OCI-LY7 (cell line): ENCODE data around the gene ST14. TPM values are rescaled to one million over a fixed set of nuclear protein-coding genes. Genes with fewer than 3 reads are reported as not detected.

Source experiments
- BruUV-seq: library from RNA; stranded (reverse); fragments of 400-500 nt; replicated peaks from 2 replicates; lab custom pipeline; 2021; lab: Mats Ljungman, UMichigan
- CTCF ChIA-PET: fragments of 300-600 bp; sonication (Branson Sonifier 250); formaldehyde crosslinking; loops from one replicate; lab custom pipeline; 2022; ENCODE audit warnings: antibody characterized with exemption; ENCODE audit not compliant: unreplicated experiment; lab: Charles Lee
- POLR2A ChIA-PET: fragments of 300-600 bp; sonication (Branson Sonifier 250); formaldehyde crosslinking; loops from one replicate; lab custom pipeline; 2022; ENCODE audit warnings: antibody characterized with exemption; lab: Charles Lee
- DNase-seq: peaks from one replicate; pipeline ENCODE4 v3.0.0-alpha.2; 2015; ENCODE audit warnings: low spot score
- H2AFZ ChIP-seq: fragments of 200-600 bp; sonication (generic), shearing (Covaris generic); 2 replicates; pipeline ENCODE4 v1.6.1; 2014; ENCODE audit warnings: mild to moderate bottlenecking, antibody characterized with exemption, low read length, moderate library complexity
- H3K27ac ChIP-seq: fragments of 200-600 bp; sonication (generic); 2 replicates; pipeline ENCODE4 v1.5.1; 2014; ENCODE audit warnings: mixed run types, low read depth, mild to moderate bottlenecking, moderate library complexity, low read length, inconsistent platforms; ENCODE audit not compliant: poor library complexity, severe bottlenecking
- H3K36me3 ChIP-seq: fragments of 200-600 bp; sonication (generic); 2 replicates; pipeline ENCODE4 v1.6.1; 2014; ENCODE audit warnings: mild to moderate bottlenecking, antibody characterized with exemption, low read length, moderate library complexity, mixed read lengths; ENCODE audit not compliant: insufficient read depth
- H3K4me1 ChIP-seq: fragments of 200-600 bp; sonication (generic); 2 replicates; pipeline ENCODE4 v1.5.1; 2014; ENCODE audit warnings: mild to moderate bottlenecking, low read length; ENCODE audit not compliant: insufficient read depth, poor library complexity, severe bottlenecking
- H3K4me2 ChIP-seq: fragments of 200-600 bp; sonication (generic); 2 replicates; pipeline ENCODE4 v1.6.1; 2014; ENCODE audit warnings: mild to moderate bottlenecking, low read length
- H3K4me3 ChIP-seq: fragments of 200-600 bp; sonication (generic); 2 replicates; pipeline ENCODE4 v1.5.1; 2014; ENCODE audit warnings: mild to moderate bottlenecking, low read depth, low read length; ENCODE audit not compliant: poor library complexity, severe bottlenecking
- H3K79me2 ChIP-seq: fragments of 200-600 bp; sonication (generic); 2 replicates; pipeline ENCODE4 v1.6.1; 2016; ENCODE audit warnings: low read depth, mild to moderate bottlenecking, low read length, moderate library complexity, mixed read lengths; ENCODE audit not compliant: insufficient read depth
- H3K9me2 ChIP-seq: fragments of 200-600 bp; sonication (generic); 2 replicates; pipeline ENCODE4 v1.6.1; 2016; ENCODE audit warnings: mild to moderate bottlenecking, low read length, mixed read lengths; ENCODE audit not compliant: insufficient read depth
- H3K9me3 ChIP-seq: fragments of 200-600 bp; sonication (generic); 2 replicates; pipeline ENCODE4 v1.6.1; 2014; ENCODE audit warnings: mild to moderate bottlenecking, mixed run types, low read length, mixed read lengths
- H4K20me1 ChIP-seq: fragments of 200-600 bp; sonication (generic); 2 replicates; pipeline ENCODE4 v1.6.1; 2014; ENCODE audit warnings: mild to moderate bottlenecking, antibody characterized with exemption, low read length, moderate library complexity, mixed read lengths; ENCODE audit not compliant: insufficient read depth
- CTCF ChIP-seq: fragments of 200-600 bp; sonication (generic); conservative IDR thresholded peaks from 2 replicates; pipeline ENCODE4 v1.5.1; 2014; ENCODE audit warnings: mild to moderate bottlenecking, antibody characterized with exemption, low read length, moderate library complexity, mixed read lengths
- EZH2phosphoT487 ChIP-seq: fragments of 200-600 bp; sonication (generic); IDR thresholded peaks from 2 replicates; pipeline ENCODE4 v1.6.1; 2018; ENCODE audit warnings: low read depth, borderline replicate concordance, mild to moderate bottlenecking, mixed run types, antibody characterized with exemption, low read length, moderate library complexity, mixed read lengths
- intact Hi-C: fragments of 100-400 bp; cut with micrococcal nuclease; formaldehyde crosslinking; loops from one replicate; pipeline ENCODE4 v1.10.0; 2022; ENCODE audit not compliant: unreplicated experiment
- total RNA-seq, 2 experiments: library from RNA; depleted of rRNA in 1 of 2; stranded (reverse); fragments of >200 nt in 1 of 2; shearing (Covaris generic) in 1 of 2; gene quantifications; 2 replicates each; pipeline ENCODE4 v1.2.3, GENCODE V29; 2014 to 2022

The ST14 gene
- total RNA-seq, 2 experiments from 2014 or later, result 98.0 to 135 TPM

GRCh38 chr11:130123414-130124040, 36.1 kb upstream of the ST14 start:
- H4K20me1 ChIP-seq, result no peaks in the 10 kb centered on the region
- H3K36me3 ChIP-seq, result peaks cover 92% of the 10 kb centered on the region
- no peaks in the 10 kb centered on the region for H3K9me3 ChIP-seq
- TF ChIP-seq CTCF (no peak), EZH2phosphoT487 (no peak)
- intact Hi-C loops, result no loop called here
- ChIA-PET POLR2A (interaction anchor here (0.6 to 1.3 kb wide), 3 partner anchors 12 to 121 kb away, joined by 3 read pairs; partner anchors contain the start of gene PRDM10), CTCF (interaction anchor here (0.9 kb wide), 1 partner anchor 43 kb away, joined by 6 read pairs; no protein-coding TSS in a partner anchor)
- peaks cover 42% of the 10 kb centered on the region for H3K4me1 ChIP-seq
- H3K9me2 ChIP-seq, result no peaks in the 10 kb centered on the region
- H3K4me3 ChIP-seq, result no peak overlapping the region
- BruUV-seq, result no TSS peak
- H3K79me2 ChIP-seq, result peaks cover 29% of the 10 kb centered on the region
- no peak for DNase-seq
- H3K4me2 ChIP-seq, result no peak overlapping the region
- no peak overlapping the region for H2AFZ ChIP-seq
- no peak overlapping the region for H3K27ac ChIP-seq

- peaks cover 36% of the 10 kb centered on the region for H3K4me1 ChIP-seq
- TF ChIP-seq EZH2phosphoT487 (no peak), CTCF (no peak)
- no peaks in the 10 kb centered on the region for H3K9me2 ChIP-seq
- H3K9me3 ChIP-seq, result no peaks in the 10 kb centered on the region
- peaks cover 97% of the 10 kb centered on the region for H3K36me3 ChIP-seq
- peaks cover 25% of the 10 kb centered on the region for H3K79me2 ChIP-seq
- BruUV-seq, result no TSS peak
- H4K20me1 ChIP-seq, result no peaks in the 10 kb centered on the region
- no peak for DNase-seq
- no peak overlapping the region for H3K27ac ChIP-seq
- no peak overlapping the region for H3K4me2 ChIP-seq
- CTCF ChIA-PET, result interaction anchor here (0.5 to 0.9 kb wide), 2 partner anchors 43 to 187 kb away, joined by 3 to 6 read pairs; no protein-coding TSS in a partner anchor
- intact Hi-C loops, result no loop called here
- POLR2A ChIA-PET, result interaction anchor here (0.6 to 1.3 kb wide), 4 partner anchors 9 to 121 kb away, joined by 3 to 5 read pairs (median 3); partner anchors contain the start of gene PRDM10
- H3K4me3 ChIP-seq, result no peak overlapping the region
- H2AFZ ChIP-seq, result no peak overlapping the region
Measured at GRCh38 chr11:130124096-130124495, 35.5 kb upstream of the ST14 start.

- intact Hi-C loops, result no loop called here
- no TSS peak for BruUV-seq
- no peaks in the 10 kb centered on the region for H4K20me1 ChIP-seq
- no peak overlapping the region for H2AFZ ChIP-seq
- peaks cover 10% of the 10 kb centered on the region; the same call in 1 of the 2 replicates for H3K79me2 ChIP-seq
- H3K9me3 ChIP-seq, result no peaks in the 10 kb centered on the region
- no peaks in the 10 kb centered on the region for H3K9me2 ChIP-seq
- ChIA-PET CTCF (no interaction called here), POLR2A (interaction anchor here (0.9 to 1.6 kb wide), 5 partner anchors 10 to 204 kb away, joined by 3 to 4 read pairs (median 3); no protein-coding TSS in a partner anchor)
- DNase-seq, result no peak
- H3K36me3 ChIP-seq, result peaks cover 99% of the 10 kb centered on the region
- TF ChIP-seq CTCF (no peak), EZH2phosphoT487 (no peak)
- no peak overlapping the region for H3K4me3 ChIP-seq
- H3K4me1 ChIP-seq, result peaks cover 21% of the 10 kb centered on the region
- no peak overlapping the region for H3K4me2 ChIP-seq
- H3K27ac ChIP-seq, result no peak overlapping the region
Measured at GRCh38 chr11:130125638-130126037, 33.9 kb upstream of the ST14 start.
